ENCODE measurements around the gene NT5DC2. TPM values are rescaled to one million over a fixed set of nuclear protein-coding genes. Genes with fewer than 3 reads are reported as not detected.
A peak's percentile ranks its signal among the peaks of the same experiment; 100 is the strongest.

NT5DC2 gene
- total and polyA plus RNA-seq, 2 of the 8 experiments (the other 6 are each of a cell fraction or from before 2014, with no cell fraction given) = 331 to 477 TPM

GRCh38 chr3:52536369-52537164 is 2.9 kb upstream of the NT5DC2 start, which contains the start of gene UQCC5 (continued):
- TF ChIP-seq BACH1 (IDR thresholded peaks at IDR 0.05; ENCODE audit: low read length) (peak; percentile 13; the same call in 1 of the 2 replicates), KDM4A (IDR thresholded peaks at IDR 0.05; ENCODE audit: low read depth, low read length, severe bottlenecking) (peak; percentile 54), MAX (IDR thresholded peaks at IDR 0.05) (peak; percentile 98), TBP (IDR thresholded peaks at IDR 0.05; ENCODE audit: low read depth, low read length) (peak; percentile 95), NRF1 (IDR thresholded peaks at IDR 0.05; ENCODE audit: low read depth, low read length) (peak; percentile 87), TCF12 (IDR thresholded peaks at IDR 0.05; ENCODE audit: low read depth, low read length) (no peak), ATF3 (IDR thresholded peaks at IDR 0.05; ENCODE audit: insufficient read depth, low read depth, low read length) (0 out of 2 replicates have a peak, but pooled peaks have one; percentile 61), JUN (IDR thresholded peaks at IDR 0.05; ENCODE audit: low read depth, low read length) (no peak), RNF2 (IDR thresholded peaks at IDR 0.05; ENCODE audit: borderline replicate concordance, low read depth, low read length, missing control alignments, poor library complexity, severe bottlenecking) (no peak), NANOG (IDR thresholded peaks at IDR 0.05; ENCODE audit: insufficient read depth, low read depth, low read length, poor library complexity, severe bottlenecking) (no peak), GABPA (IDR thresholded peaks at IDR 0.05; ENCODE audit: borderline replicate concordance, insufficient read depth, low read length) (no peak; the same call in 1 of the 2 replicates), SRF (IDR thresholded peaks at IDR 0.05; ENCODE audit: low read depth, low read length) (no peak), BRCA1 (IDR thresholded peaks at IDR 0.05; ENCODE audit: low read depth, low read length) (no peak), PHF8 (conservative IDR thresholded peaks at IDR 0.05; ENCODE audit: low read depth, low read length) (peak; percentile 77), E2F6 (IDR thresholded peaks at IDR 0.05) (peak; percentile 95), JUND (IDR thresholded peaks at IDR 0.05; ENCODE audit: low read length) (no peak), YY1 (IDR thresholded peaks at IDR 0.05; ENCODE audit: low read depth, low read length) (no peak)
